Mesendoderm (in vitro differentiated cells): Measurements from ENCODE around the gene USP17L29.
"Not testable (repeated sequence)": the region's sequence is repeated elsewhere in the genome, so short reads cannot be mapped to it uniquely, and the experiment has no call there.

Source experiments
- DNase-seq: peaks from one replicate; pipeline ENCODE4 v3.0.0; 2013
- H2AK5ac ChIP-seq: 2 replicates; pipeline ENCODE4 v1.6.1; 2013; ENCODE audit warnings: low read length, inconsistent platforms
- H2BK120ac ChIP-seq: 2 replicates; pipeline ENCODE4 v1.6.1; 2013; ENCODE audit warnings: low read depth, mild to moderate bottlenecking, low read length, moderate library complexity, mixed read lengths
- H2BK15ac ChIP-seq: replicated peaks from 2 replicates; pipeline ENCODE4 v1.6.1; 2013; ENCODE audit warnings: low read depth, mild to moderate bottlenecking, moderate library complexity
- H2BK5ac ChIP-seq: 2 replicates; pipeline ENCODE4 v1.6.1; 2013; ENCODE audit warnings: low read length, inconsistent platforms
- H3K18ac ChIP-seq: 2 replicates; pipeline ENCODE4 v1.6.1; 2013; ENCODE audit warnings: mild to moderate bottlenecking, low read length, mixed read lengths
- H3K23ac ChIP-seq: one replicate; pipeline ENCODE4 v1.6.1; 2013; ENCODE audit warnings: low read length
- H3K27ac ChIP-seq: 2 replicates; pipeline ENCODE4 v1.5.1; 2013; ENCODE audit warnings: low read depth, mild to moderate bottlenecking, inconsistent platforms, low read length, moderate library complexity
- H3K27me3 ChIP-seq: 2 replicates; pipeline ENCODE4 v1.6.1; 2013; ENCODE audit warnings: low read length, control low read depth, mild to moderate bottlenecking, inconsistent platforms; ENCODE audit not compliant: insufficient read depth, poor library complexity
- H3K36me3 ChIP-seq: 2 replicates; pipeline ENCODE4 v1.6.1; 2013; ENCODE audit warnings: low read length, inconsistent platforms; ENCODE audit not compliant: control insufficient read depth, insufficient read depth
- H3K4ac ChIP-seq: one replicate; pipeline ENCODE4 v1.6.1; 2013; ENCODE audit warnings: low read depth, mild to moderate bottlenecking, low read length, moderate library complexity
- H3K4me1 ChIP-seq: 2 replicates; pipeline ENCODE4 v1.6.1; 2013; ENCODE audit warnings: low read depth, low read length, inconsistent platforms; ENCODE audit not compliant: control insufficient read depth
- H3K4me2 ChIP-seq: 2 replicates; pipeline ENCODE4 v1.6.1; 2013; ENCODE audit warnings: low read length
- H3K4me3 ChIP-seq: 2 replicates; pipeline ENCODE4 v1.5.1; 2013; ENCODE audit warnings: mild to moderate bottlenecking, low read length
- H3K56ac ChIP-seq: one replicate; pipeline ENCODE4 v1.6.1; 2013; ENCODE audit warnings: low read length
- H3K79me1 ChIP-seq: 2 replicates; pipeline ENCODE4 v1.6.1; 2013; ENCODE audit warnings: low read length, inconsistent platforms
- H3K79me2 ChIP-seq: 2 replicates; pipeline ENCODE4 v1.6.1; 2013; ENCODE audit warnings: mild to moderate bottlenecking, low read length; ENCODE audit not compliant: control insufficient read depth, insufficient read depth
- H3K9ac ChIP-seq: 2 replicates; pipeline ENCODE4 v1.6.1; 2013; ENCODE audit warnings: low read length, inconsistent platforms
- H4K5ac ChIP-seq: one replicate; pipeline ENCODE4 v1.6.1; 2013; ENCODE audit warnings: low read length
- H4K8ac ChIP-seq: one replicate; pipeline ENCODE4 v1.6.1; 2013; ENCODE audit warnings: low read depth, mild to moderate bottlenecking, control low read depth, low read length, moderate library complexity
- WGBS: extraction: QIAGEN DNeasy Blood & Tissue Kit; methylation state at CpG from one replicate; pipeline ENCODE4 v1.1.7; 2013; ENCODE audit warnings: low lambda C conversion rate, missing lambda C conversion rate; ENCODE audit not compliant: insufficient coverage; ENCODE audit errors: extremely low coverage; 5-methylcytosine and 5-hydroxymethylcytosine counted together

Gene USP17L29

GRCh38 chr4:9339103-9339502, 14.3 kb upstream of the USP17L29 start, which contains the start of gene USP17L5:
TSS of gene USP17L5 (plus strand) at chr4:9339403. CDS start at chr4:9339403, 0 bp downstream.
- H3K4me2 ChIP-seq, H3K36me3 ChIP-seq, H3K27ac ChIP-seq, H2BK120ac ChIP-seq, H4K5ac ChIP-seq, H3K79me2 ChIP-seq, H2AK5ac ChIP-seq, H3K56ac ChIP-seq, DNase-seq, H2BK15ac ChIP-seq, H3K18ac ChIP-seq, H3K4me1 ChIP-seq, H3K23ac ChIP-seq, H3K4ac ChIP-seq, H3K27me3 ChIP-seq, H3K79me1 ChIP-seq, H3K4me3 ChIP-seq, H3K9ac ChIP-seq, H2BK5ac ChIP-seq, H4K8ac ChIP-seq: not testable (repeated sequence)
- WGBS, result no CpG with 5 or more reads among the region's 15 CpGs

GRCh38 chr4:9343848-9344247, 9.6 kb upstream of the USP17L29 start, which contains the start of gene USP17L27:
TSS of gene USP17L27 (plus strand) at chr4:9344148. CDS start at chr4:9344148, 0 bp downstream.
- H2BK120ac ChIP-seq, H3K9ac ChIP-seq, H3K23ac ChIP-seq, H2BK15ac ChIP-seq, H4K8ac ChIP-seq, H3K79me1 ChIP-seq, H3K4me3 ChIP-seq, H3K36me3 ChIP-seq, DNase-seq, H3K4me1 ChIP-seq, H3K27ac ChIP-seq, H4K5ac ChIP-seq, H3K56ac ChIP-seq, H3K79me2 ChIP-seq, H2BK5ac ChIP-seq, H3K27me3 ChIP-seq, H3K18ac ChIP-seq, H3K4ac ChIP-seq, H2AK5ac ChIP-seq, H3K4me2 ChIP-seq: not testable (repeated sequence)
- WGBS, result no CpG with 5 or more reads among the region's 15 CpGs

GRCh38 chr4:9348593-9348992, 4.8 kb upstream of the USP17L29 start, which contains the start of gene USP17L28:
TSS of gene USP17L28 (plus strand) at chr4:9348893. CDS start at chr4:9348893, 0 bp downstream.
- no CpG with 5 or more reads among the region's 15 CpGs for WGBS
- not testable (repeated sequence) for H2AK5ac ChIP-seq, DNase-seq

GRCh38 chr4:9350866-9351265, 2.6 kb upstream of the USP17L29 start:
- not testable (repeated sequence) for H3K4me1 ChIP-seq, H3K79me2 ChIP-seq, H2AK5ac ChIP-seq, H2BK120ac ChIP-seq, H3K4me2 ChIP-seq, H3K36me3 ChIP-seq, H3K9ac ChIP-seq, H3K27me3 ChIP-seq, H3K79me1 ChIP-seq, H2BK15ac ChIP-seq, H4K8ac ChIP-seq, H4K5ac ChIP-seq, DNase-seq, H3K56ac ChIP-seq, H3K4ac ChIP-seq, H3K4me3 ChIP-seq, H2BK5ac ChIP-seq, H3K27ac ChIP-seq, H3K18ac ChIP-seq, H3K23ac ChIP-seq
- WGBS, result no CpG with 5 or more reads among the region's 18 CpGs

More at GRCh38 chr4:9348593-9348992, 4.8 kb upstream of the USP17L29 start, which contains the start of gene USP17L28:
- H3K27ac ChIP-seq, H3K23ac ChIP-seq, H3K27me3 ChIP-seq, H3K79me2 ChIP-seq, H2BK5ac ChIP-seq, H4K8ac ChIP-seq, H3K36me3 ChIP-seq, H3K4me2 ChIP-seq, H3K4ac ChIP-seq, H3K4me1 ChIP-seq, H3K79me1 ChIP-seq, H3K56ac ChIP-seq, H3K4me3 ChIP-seq, H2BK120ac ChIP-seq, H3K18ac ChIP-seq, H3K9ac ChIP-seq, H2BK15ac ChIP-seq, H4K5ac ChIP-seq: not testable (repeated sequence)

- not testable (repeated sequence) for H3K4me2 ChIP-seq, H4K5ac ChIP-seq, DNase-seq, H3K4me3 ChIP-seq, H2BK5ac ChIP-seq, H3K23ac ChIP-seq, H3K4ac ChIP-seq, H3K56ac ChIP-seq, H2BK120ac ChIP-seq, H3K79me1 ChIP-seq, H3K27me3 ChIP-seq, H4K8ac ChIP-seq, H2BK15ac ChIP-seq, H3K18ac ChIP-seq, H3K27ac ChIP-seq, H2AK5ac ChIP-seq, H3K4me1 ChIP-seq, H3K36me3 ChIP-seq, H3K9ac ChIP-seq, H3K79me2 ChIP-seq
- WGBS, result no CpG with 5 or more reads among the region's 15 CpGs
Observed at GRCh38 chr4:9362829-9363228, 9.4 kb downstream of the USP17L29 start, which contains the start of gene USP17L30. TSS of gene USP17L30 (plus strand) at chr4:9363129. CDS start at chr4:9363129, 0 bp downstream.

- H2AK5ac ChIP-seq, result not testable (repeated sequence)
Observed at GRCh38 chr4:9379881-9380280, 26.4 kb downstream of the USP17L29 start.

More at GRCh38 chr4:9379881-9380280, 26.4 kb downstream of the USP17L29 start:
- H3K4ac ChIP-seq, H4K5ac ChIP-seq, H3K36me3 ChIP-seq, H3K79me1 ChIP-seq, H3K27ac ChIP-seq, H2BK5ac ChIP-seq, H3K18ac ChIP-seq, H3K23ac ChIP-seq, H4K8ac ChIP-seq, H3K4me2 ChIP-seq, H3K4me3 ChIP-seq, H3K4me1 ChIP-seq, H3K79me2 ChIP-seq, H3K27me3 ChIP-seq, H2BK15ac ChIP-seq, DNase-seq, H3K9ac ChIP-seq, H2BK120ac ChIP-seq, H3K56ac ChIP-seq: not testable (repeated sequence)
- WGBS, result no CpG with 5 or more reads among the region's 1 CpG
